Cardiac muscle cell (in vitro differentiated cells and primary cell): Measurements from ENCODE around the gene ACTG2. TPM values are rescaled to one million over a fixed set of nuclear protein-coding genes. Genes with fewer than 3 reads are reported as not detected.
A peak's percentile ranks its signal among the peaks of the same experiment; 100 is the strongest.

Source experiments
- DNase-seq, 2 donors: peaks; one replicate each; pipeline versions ENCODE4 v3.0.0 to v3.0.0-alpha.2; 2010 to 2017; ENCODE audit warnings: low read depth in 1 of 2, low spot score in 1 of 2
- H3K27ac ChIP-seq: fragments of 200-600 bp; sonication (generic); 2 replicates; pipeline ENCODE4 v1.5.1; 2016
- H3K27me3 ChIP-seq: fragments of 200-600 bp; sonication (generic); 2 replicates; pipeline ENCODE4 v1.6.0; 2016; ENCODE audit warnings: control low read depth
- H3K36me3 ChIP-seq: fragments of 200-600 bp; sonication (generic); 2 replicates; pipeline ENCODE4 v1.5.1; 2016; ENCODE audit warnings: control low read depth
- H3K4me1 ChIP-seq: fragments of 200-600 bp; sonication (generic); 2 replicates; pipeline ENCODE4 v1.8.1; 2017; ENCODE audit warnings: low read depth, mild to moderate bottlenecking, mixed run types
- H3K4me3 ChIP-seq: fragments of 200-600 bp; sonication (generic); 2 replicates; pipeline ENCODE4 v1.5.1; 2016; ENCODE audit warnings: mild to moderate bottlenecking
- H3K9me3 ChIP-seq: fragments of 200-600 bp; sonication (generic); 2 replicates; pipeline ENCODE4 v1.5.1; 2017; ENCODE audit warnings: low read depth, mild to moderate bottlenecking, control low read depth
- polyA plus RNA-seq: library from polyadenylated mRNA; unstranded; fragments of >200 nt; fragmentation: Nextera tagmentation; extraction: Ambion mirVana; gene quantifications from 2 replicates; pipeline ENCODE4 v1.2.1, GENCODE V29; 2016
- total RNA-seq: library from RNA; depleted of rRNA; stranded (reverse); fragments of >200 nt; gene quantifications from 2 replicates; pipeline ENCODE4 v1.2.3, GENCODE V29; 2016
- TF ChIP-seq, protein P1 (sequence below): IDR thresholded peaks from 2 replicates; pipeline ENCODE4 v1.5.1; 2012; ENCODE audit warnings: low read depth, mild to moderate bottlenecking, low read length

The ACTG2 gene
- total and polyA plus RNA-seq, 2 experiments from 2014 or later = 0.42 to 6.9 TPM

DNA sequence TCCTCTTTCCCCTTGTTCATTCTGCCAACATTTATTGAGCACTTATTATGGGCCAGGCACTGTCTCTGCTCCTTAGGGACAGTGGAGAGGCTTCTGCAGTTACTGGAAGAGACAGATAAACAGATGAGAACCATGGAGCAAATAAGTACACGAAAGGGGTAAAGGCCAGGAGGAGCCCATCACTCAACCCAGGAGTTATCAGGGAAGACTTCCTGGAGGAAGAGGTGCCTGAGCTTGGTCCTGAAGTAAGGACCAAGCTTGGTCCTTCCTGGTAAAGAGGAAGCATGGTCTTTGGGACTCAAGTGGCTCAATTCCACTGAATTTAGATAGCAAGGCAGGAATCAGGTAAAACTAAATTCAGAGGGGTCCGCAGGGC, 1.7 kb downstream of the ACTG2 start:
- Histone ChIP-seq H3K36me3 (no peaks in the 10 kb centered on the region), H3K9me3 (no peaks in the 10 kb centered on the region), H3K27me3 (no peaks in the 10 kb centered on the region), H3K4me3 (no peak overlapping the region), H3K4me1 (no peaks in the 10 kb centered on the region), H3K27ac (no peak overlapping the region)
- TF ChIP-seq, protein P1, sequence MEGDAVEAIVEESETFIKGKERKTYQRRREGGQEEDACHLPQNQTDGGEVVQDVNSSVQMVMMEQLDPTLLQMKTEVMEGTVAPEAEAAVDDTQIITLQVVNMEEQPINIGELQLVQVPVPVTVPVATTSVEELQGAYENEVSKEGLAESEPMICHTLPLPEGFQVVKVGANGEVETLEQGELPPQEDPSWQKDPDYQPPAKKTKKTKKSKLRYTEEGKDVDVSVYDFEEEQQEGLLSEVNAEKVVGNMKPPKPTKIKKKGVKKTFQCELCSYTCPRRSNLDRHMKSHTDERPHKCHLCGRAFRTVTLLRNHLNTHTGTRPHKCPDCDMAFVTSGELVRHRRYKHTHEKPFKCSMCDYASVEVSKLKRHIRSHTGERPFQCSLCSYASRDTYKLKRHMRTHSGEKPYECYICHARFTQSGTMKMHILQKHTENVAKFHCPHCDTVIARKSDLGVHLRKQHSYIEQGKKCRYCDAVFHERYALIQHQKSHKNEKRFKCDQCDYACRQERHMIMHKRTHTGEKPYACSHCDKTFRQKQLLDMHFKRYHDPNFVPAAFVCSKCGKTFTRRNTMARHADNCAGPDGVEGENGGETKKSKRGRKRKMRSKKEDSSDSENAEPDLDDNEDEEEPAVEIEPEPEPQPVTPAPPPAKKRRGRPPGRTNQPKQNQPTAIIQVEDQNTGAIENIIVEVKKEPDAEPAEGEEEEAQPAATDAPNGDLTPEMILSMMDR = no peak
- DNase-seq = no peak

DNA sequence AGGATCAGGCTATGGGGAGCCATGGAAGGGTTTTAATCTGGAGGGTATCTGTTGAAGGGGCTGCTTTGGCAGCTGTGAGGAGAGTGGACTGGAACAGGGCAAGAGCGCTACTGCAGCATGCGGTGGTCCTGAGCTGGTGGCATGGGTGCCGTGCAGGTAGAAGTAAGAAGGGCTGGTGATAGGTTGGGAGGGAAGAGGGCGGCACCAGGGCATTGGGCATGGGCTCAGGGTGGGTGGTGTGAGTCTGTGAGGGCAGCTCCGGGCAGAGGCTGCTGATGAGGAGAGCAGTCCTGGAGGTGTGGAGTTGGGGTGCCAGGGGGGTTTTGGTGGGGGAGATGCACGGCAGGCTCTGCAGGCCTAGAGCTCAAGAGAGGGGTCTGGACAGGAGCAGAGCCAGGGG, 2.1 kb downstream of the ACTG2 start:
- TF ChIP-seq, protein P1 = no peak
- no peaks in the 10 kb centered on the region for H3K9me3 ChIP-seq
- no peaks in the 10 kb centered on the region for H3K36me3 ChIP-seq
- H3K27ac ChIP-seq = no peak overlapping the region
- no peaks in the 10 kb centered on the region for H3K27me3 ChIP-seq
- H3K4me3 ChIP-seq = no peak overlapping the region
- DNase-seq = no peak
- H3K4me1 ChIP-seq = no peaks in the 10 kb centered on the region

DNA sequence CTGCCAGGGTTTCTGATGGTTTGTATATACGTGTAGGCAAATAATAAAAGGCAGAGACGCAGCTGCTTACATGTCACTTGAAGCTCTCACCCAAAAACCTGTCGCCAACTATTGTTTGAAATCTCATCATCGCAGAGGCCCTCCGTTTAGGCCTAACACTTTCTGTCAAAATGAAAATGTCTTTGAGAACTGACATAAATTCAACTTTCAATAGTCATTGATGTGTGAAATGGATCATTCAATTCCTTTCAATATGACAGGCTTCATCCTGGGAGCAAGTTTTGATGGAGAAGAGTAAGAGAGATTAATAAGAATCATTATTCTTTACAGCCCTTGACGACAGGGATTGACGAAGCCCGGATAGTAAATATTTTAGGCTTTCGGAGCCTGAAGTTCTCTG, 2.7 kb downstream of the ACTG2 start:
- TF ChIP-seq, protein P1 = no peak

DNA sequence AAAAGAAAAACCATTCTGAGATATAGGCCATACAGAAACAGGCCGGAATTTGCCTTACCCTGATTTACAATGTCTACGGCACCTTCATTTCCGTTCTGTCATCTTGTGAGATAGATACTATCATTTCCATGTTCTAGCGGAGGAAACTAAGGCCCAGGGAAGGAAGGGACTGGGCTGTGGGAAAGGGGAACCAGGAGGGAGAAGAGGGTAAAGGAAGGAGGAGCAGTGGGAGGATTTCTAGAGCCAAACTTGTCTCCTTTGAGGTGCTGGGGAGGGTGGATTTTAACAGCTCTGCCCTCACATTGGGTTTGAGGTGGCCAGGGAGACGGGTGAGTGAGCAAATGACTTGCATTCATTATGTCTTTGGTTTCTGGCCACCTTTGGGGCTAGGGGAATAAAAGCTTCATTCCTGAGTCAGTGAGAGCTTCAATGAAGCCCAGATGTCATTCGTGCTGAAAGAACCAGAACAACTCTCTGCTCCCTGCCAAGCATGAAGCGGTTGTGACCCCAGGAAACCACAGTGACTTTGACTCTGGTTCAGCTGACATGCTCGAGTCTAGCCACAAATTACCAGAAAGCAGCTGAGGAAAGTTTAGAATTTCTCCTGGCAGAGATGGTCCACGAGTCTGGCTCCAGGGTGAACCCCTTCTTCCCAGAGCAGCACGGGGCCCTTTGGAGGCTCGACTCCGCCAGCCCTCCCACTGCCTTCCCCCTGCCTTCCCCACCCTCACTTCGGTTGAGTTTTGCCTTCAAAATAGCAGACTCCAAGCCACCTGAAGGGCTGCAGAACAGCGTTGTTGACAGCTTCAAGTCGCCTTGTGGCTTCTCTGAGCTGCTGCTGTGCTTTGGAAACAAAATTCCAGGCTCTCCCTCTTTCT, 3.8 kb downstream of the ACTG2 start:
- TF ChIP-seq, protein P1 = no peak
- Histone ChIP-seq H3K9me3 (no peaks in the 10 kb centered on the region), H3K4me3 (no peak overlapping the region), H3K27ac (no peak overlapping the region), H3K27me3 (no peaks in the 10 kb centered on the region), H3K36me3 (no peaks in the 10 kb centered on the region), H3K4me1 (no peaks in the 10 kb centered on the region)
- DNase-seq = peak in 1 of 2 donors; percentile 75

More for the DNA sequence above, 2.7 kb downstream of the ACTG2 start:
- Histone ChIP-seq H3K9me3 (no peaks in the 10 kb centered on the region), H3K4me3 (no peak overlapping the region), H3K27ac (no peak overlapping the region), H3K36me3 (no peaks in the 10 kb centered on the region), H3K27me3 (no peaks in the 10 kb centered on the region), H3K4me1 (no peaks in the 10 kb centered on the region)
- no peak for DNase-seq

DNA sequence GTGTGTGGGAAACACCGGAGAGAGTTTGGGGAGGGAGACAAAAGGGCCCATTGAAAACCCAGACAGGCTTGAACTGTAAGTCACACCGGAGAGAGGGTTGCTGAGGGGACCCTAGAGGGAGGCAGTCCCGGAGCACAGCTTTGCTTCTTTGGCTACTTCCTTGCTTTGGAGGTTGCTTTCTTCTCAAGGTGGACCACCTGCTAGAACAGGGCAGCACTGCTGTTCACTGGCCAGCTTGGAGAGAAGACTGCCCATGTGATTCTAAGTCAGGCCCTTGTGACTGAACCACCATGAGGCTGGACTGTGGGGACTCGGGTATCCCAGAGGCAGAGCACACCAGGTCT, 4.4 kb downstream of the ACTG2 start:
- H3K36me3 ChIP-seq = no peaks in the 10 kb centered on the region
- no peaks in the 10 kb centered on the region for H3K4me1 ChIP-seq
- no peak overlapping the region for H3K4me3 ChIP-seq
- no peak overlapping the region for H3K27ac ChIP-seq
- TF ChIP-seq, protein P1 = no peak
- H3K27me3 ChIP-seq = no peaks in the 10 kb centered on the region
- no peaks in the 10 kb centered on the region for H3K9me3 ChIP-seq
- no peak for DNase-seq
